ENCODE measurements around the gene PCNT.

DNA sequence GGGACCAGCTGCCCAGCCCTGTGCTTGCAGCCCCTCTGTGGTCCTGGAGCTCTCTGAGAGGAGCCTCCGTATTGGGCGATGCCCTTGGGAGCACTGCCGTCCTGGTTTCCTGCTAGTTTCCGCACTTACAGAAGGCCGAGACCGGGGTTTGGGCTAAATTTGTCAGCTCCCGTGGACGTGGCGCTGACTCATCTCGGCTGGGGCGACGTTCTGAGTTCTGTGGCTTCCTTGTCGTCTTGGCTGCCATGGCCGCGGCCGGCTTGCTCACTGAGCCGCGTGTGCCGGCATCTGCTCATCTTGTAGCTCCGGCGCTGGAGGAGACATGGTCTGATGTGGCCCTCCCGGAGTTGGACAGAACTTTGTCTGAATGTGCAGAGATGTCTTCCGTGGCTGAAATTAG is 64.9 kb downstream of the PCNT start:
- TF ChIP-seq, protein P1, sequence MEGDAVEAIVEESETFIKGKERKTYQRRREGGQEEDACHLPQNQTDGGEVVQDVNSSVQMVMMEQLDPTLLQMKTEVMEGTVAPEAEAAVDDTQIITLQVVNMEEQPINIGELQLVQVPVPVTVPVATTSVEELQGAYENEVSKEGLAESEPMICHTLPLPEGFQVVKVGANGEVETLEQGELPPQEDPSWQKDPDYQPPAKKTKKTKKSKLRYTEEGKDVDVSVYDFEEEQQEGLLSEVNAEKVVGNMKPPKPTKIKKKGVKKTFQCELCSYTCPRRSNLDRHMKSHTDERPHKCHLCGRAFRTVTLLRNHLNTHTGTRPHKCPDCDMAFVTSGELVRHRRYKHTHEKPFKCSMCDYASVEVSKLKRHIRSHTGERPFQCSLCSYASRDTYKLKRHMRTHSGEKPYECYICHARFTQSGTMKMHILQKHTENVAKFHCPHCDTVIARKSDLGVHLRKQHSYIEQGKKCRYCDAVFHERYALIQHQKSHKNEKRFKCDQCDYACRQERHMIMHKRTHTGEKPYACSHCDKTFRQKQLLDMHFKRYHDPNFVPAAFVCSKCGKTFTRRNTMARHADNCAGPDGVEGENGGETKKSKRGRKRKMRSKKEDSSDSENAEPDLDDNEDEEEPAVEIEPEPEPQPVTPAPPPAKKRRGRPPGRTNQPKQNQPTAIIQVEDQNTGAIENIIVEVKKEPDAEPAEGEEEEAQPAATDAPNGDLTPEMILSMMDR (IDR thresholded peaks at IDR 0.05): no peak
- TF ChIP-seq ZFX (IDR thresholded peaks at IDR 0.05; ENCODE audit: borderline replicate concordance): no peak

Measured in 22Rv1 (cell line).